ENCODE data around the gene DPH6. TPM values are rescaled to one million over a fixed set of nuclear protein-coding genes. Genes with fewer than 3 reads are reported as not detected.
"Not testable (repeated sequence)": the region's sequence is repeated elsewhere in the genome, so short reads cannot be mapped to it uniquely, and the experiment has no call there.

The DPH6 gene
- polyA plus RNA-seq, 1 donor: 16.6 TPM

DNA sequence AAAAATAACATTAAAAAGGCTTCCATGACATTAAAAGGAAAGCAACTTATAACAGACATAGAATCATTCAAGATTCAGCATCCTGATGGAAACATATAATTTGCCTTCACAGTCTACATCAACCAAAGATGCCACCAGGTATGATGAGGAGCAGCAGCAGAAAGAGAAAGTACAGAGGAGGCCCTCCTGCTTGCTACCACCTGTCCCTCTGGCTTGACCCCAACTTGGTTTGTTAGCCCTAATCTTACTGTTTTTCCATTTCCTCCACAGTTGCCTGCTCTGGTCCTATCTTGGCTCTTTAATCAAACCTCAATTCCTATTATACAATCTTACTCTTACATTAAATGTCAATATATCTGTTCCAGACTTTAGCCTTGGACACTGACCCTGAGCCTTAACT, 171.3 kb downstream of the DPH6 start:
- no peaks in the 10 kb centered on the region for H3K27me3 ChIP-seq (ENCODE audit: control insufficient read depth, insufficient read depth, low read length)
- H3K27ac ChIP-seq (ENCODE audit: low read length): no peak overlapping the region
- H3K36me3 ChIP-seq (ENCODE audit: control insufficient read depth, insufficient read depth, low read length): peaks cover 2% of the 10 kb centered on the region
- no peaks in the 10 kb centered on the region for H3K4me1 ChIP-seq (ENCODE audit: control insufficient read depth, insufficient read depth, low read length)
- H3K9me3 ChIP-seq (ENCODE audit: control insufficient read depth, low read depth, low read length): no peaks in the 10 kb centered on the region
- DNase-seq: no peak
- no peak overlapping the region for H3K4me3 ChIP-seq (ENCODE audit: low read length)

DNA sequence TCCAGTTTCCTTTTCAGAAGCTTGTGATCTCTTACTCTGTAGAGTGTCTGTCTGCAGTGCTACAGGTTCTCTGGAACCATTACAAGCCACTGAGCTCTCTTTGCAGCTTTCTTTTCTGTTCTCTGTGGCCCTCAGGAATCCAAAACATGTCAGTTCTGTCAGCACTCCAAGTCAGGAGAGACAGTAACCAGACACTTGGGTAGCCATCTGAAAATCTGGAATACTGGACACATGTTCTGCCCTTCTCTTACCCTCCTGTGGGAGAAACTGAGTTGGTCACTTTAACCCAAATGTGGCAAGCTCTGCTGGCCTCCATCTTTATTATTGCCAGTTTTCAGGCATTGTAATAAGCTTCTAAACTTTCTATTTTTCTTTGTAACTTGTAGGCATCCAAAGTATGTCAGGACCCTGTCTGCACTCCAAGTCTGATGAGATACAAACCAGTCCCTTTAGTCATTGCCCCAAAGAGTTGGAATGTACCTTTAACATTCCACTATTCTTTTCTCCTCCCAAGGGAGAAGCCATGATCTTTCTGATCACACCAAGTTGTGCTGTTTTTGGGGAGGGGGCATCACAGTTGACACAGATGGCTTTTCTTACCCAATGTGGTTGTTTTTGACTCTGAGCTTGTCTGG, 183.7 kb downstream of the DPH6 start:
- Histone ChIP-seq H3K27ac (ENCODE audit: low read length) (no peak overlapping the region), H3K36me3 (ENCODE audit: control insufficient read depth, insufficient read depth, low read length) (peaks cover 2% of the 10 kb centered on the region), H3K9me3 (ENCODE audit: control insufficient read depth, low read depth, low read length) (peaks cover 23% of the 10 kb centered on the region), H3K4me1 (ENCODE audit: control insufficient read depth, insufficient read depth, low read length) (no peaks in the 10 kb centered on the region), H3K27me3 (ENCODE audit: control insufficient read depth, insufficient read depth, low read length) (no peaks in the 10 kb centered on the region), H3K4me3 (ENCODE audit: low read length) (no peak overlapping the region)
- no peak for DNase-seq

DNA sequence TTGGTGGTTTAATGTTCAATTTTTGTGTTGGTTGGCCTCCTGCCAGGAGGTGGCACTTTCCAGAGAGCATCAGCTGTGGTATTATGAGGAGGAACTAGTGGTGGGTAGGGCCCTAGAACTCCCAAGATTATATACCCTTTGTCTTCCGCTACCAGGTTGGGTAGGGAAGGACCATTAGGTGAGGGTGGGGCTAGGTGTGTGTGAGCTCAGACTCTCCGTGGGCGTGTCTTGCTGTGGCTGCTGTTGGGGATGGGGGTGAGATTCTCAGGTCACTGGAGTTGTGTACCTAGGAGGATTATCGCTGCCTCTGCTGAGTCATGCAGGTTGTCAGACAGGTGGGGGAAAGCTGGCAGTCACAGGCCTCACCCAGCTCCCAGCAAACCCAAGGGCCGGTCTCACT, 187.1 kb downstream of the DPH6 start:
- WGBS (ENCODE audit: insufficient coverage, low lambda C conversion rate): no CpG with 5 or more reads among the region's 5 CpGs
- Histone ChIP-seq H3K27me3 (ENCODE audit: control insufficient read depth, insufficient read depth, low read length) (no peaks in the 10 kb centered on the region), H3K4me3 (ENCODE audit: low read length) (no peak overlapping the region), H3K9me3 (ENCODE audit: control insufficient read depth, low read depth, low read length) (peaks cover 23% of the 10 kb centered on the region), H3K36me3 (ENCODE audit: control insufficient read depth, insufficient read depth, low read length) (no peaks in the 10 kb centered on the region), H3K4me1 (ENCODE audit: control insufficient read depth, insufficient read depth, low read length) (no peaks in the 10 kb centered on the region), H3K27ac (ENCODE audit: low read length) (no peak overlapping the region)
- DNase-seq: no peak

DNA sequence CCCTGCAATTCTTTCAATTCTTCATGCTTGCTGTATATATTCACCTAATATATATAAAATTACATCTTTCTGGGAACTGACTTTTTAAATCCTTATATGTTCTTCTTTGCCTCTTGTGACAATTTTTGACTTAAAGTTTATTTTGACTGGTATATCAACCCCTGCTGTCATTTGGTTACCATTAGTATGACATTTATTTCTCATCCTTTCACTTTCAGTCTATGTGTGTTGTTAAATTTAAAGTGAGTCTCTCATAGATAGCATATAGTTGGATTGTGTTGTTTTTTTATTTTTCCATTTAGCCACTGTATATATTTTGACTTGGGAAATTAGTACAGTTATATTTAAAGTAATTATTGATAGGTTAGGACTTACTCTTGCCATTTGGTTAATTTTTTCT, 194.9 kb downstream of the DPH6 start:
- no peaks in the 10 kb centered on the region for H3K4me1 ChIP-seq (ENCODE audit: control insufficient read depth, insufficient read depth, low read length)
- H3K27me3 ChIP-seq (ENCODE audit: control insufficient read depth, insufficient read depth, low read length): no peaks in the 10 kb centered on the region
- no peaks in the 10 kb centered on the region for H3K36me3 ChIP-seq (ENCODE audit: control insufficient read depth, insufficient read depth, low read length)
- no peak overlapping the region for H3K4me3 ChIP-seq (ENCODE audit: low read length)
- no peaks in the 10 kb centered on the region for H3K9me3 ChIP-seq (ENCODE audit: control insufficient read depth, low read depth, low read length)
- DNase-seq: no peak
- no peak overlapping the region for H3K27ac ChIP-seq (ENCODE audit: low read length)

DNA sequence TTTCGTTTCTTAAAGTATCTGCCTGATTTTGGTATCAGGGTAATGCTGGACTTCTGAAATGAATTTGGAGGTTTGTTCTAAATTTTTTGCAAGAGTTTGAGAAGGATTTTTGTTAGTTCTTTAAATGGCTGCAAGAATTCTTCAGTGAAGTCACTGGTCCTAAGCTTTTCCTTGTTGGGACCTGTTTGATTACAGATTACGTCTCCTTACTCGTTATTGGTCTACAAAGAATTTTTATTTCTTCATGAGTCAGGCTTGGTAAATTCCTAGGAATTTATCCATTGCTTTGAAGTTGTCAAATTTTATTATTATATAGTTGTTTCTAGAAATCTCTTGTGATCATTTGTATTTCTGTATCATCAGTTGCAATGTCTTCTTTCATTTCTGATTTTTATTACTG, 196.0 kb downstream of the DPH6 start:
- Histone ChIP-seq H3K4me1 (ENCODE audit: control insufficient read depth, insufficient read depth, low read length) (no peaks in the 10 kb centered on the region), H3K9me3 (ENCODE audit: control insufficient read depth, low read depth, low read length) (no peaks in the 10 kb centered on the region), H3K4me3 (ENCODE audit: low read length) (no peak overlapping the region), H3K27me3 (ENCODE audit: control insufficient read depth, insufficient read depth, low read length) (no peaks in the 10 kb centered on the region), H3K36me3 (ENCODE audit: control insufficient read depth, insufficient read depth, low read length) (no peaks in the 10 kb centered on the region), H3K27ac (ENCODE audit: low read length) (no peak overlapping the region)
- DNase-seq: no peak
- WGBS (ENCODE audit: insufficient coverage, low lambda C conversion rate): 100% methylated on average over 1 of the region's 3 CpGs

DNA sequence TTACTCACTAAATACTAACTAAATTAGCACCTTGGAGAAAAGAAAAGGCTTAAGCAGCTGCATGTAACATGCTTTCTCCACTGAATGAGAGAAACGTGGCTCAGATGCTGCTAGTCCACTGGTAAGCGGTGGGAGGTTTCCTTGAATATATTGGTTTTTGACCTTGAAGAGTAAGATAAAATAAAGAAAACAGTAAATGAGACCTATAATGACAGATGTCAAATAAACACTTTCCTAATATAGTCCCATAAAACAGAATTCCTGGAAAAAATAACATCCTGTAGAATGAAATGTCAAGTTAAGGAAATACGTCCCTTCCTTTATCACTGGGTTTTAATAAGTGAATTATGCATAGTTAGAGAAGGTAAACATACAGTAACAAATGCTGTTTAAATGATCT, 215.0 kb downstream of the DPH6 start:
- Histone ChIP-seq H3K27ac (ENCODE audit: low read length) (no peak overlapping the region), H3K4me3 (ENCODE audit: low read length) (no peak overlapping the region), H3K4me1 (ENCODE audit: control insufficient read depth, insufficient read depth, low read length) (no peaks in the 10 kb centered on the region), H3K27me3 (ENCODE audit: control insufficient read depth, insufficient read depth, low read length) (no peaks in the 10 kb centered on the region), H3K9me3 (ENCODE audit: control insufficient read depth, low read depth, low read length) (no peaks in the 10 kb centered on the region), H3K36me3 (ENCODE audit: control insufficient read depth, insufficient read depth, low read length) (no peaks in the 10 kb centered on the region)
- 72% methylated on average over 3 of the region's 3 CpGs for WGBS (ENCODE audit: insufficient coverage, low lambda C conversion rate)
- DNase-seq: no peak

DNA sequence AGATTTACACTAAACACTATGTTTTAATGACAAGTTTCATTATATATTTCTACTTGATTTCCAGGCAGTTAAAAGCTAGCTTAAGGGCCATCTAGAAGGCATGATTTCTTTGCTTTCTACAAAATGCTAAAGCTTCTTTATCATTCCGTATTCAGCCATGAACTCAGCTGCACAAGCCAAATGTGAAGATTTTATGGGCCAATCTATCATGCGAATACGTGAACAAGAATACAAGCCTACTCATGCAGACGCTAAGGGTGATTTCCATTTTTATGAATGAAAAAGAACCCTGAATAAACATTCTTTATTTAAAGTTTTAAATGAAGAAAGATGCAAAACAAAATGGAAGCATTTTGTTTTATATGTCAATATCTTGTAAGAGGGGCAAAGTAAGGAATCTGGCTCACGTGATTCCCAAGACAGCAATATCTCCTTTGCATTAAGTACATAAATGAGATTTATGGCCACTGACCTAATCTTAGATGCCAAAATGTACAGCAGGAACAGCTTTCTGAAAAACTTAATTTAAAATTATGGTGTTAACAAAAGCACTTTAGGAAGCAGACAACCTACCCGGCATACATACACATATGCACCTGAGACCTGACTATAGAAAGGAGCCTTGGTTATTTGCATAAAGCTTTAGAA, 215.8 kb downstream of the DPH6 start:
- DNase-seq: no peak
- H3K4me3 ChIP-seq (ENCODE audit: low read length): no peak overlapping the region
- WGBS (ENCODE audit: insufficient coverage, low lambda C conversion rate): 71% methylated on average over 1 of the region's 6 CpGs

DNA sequence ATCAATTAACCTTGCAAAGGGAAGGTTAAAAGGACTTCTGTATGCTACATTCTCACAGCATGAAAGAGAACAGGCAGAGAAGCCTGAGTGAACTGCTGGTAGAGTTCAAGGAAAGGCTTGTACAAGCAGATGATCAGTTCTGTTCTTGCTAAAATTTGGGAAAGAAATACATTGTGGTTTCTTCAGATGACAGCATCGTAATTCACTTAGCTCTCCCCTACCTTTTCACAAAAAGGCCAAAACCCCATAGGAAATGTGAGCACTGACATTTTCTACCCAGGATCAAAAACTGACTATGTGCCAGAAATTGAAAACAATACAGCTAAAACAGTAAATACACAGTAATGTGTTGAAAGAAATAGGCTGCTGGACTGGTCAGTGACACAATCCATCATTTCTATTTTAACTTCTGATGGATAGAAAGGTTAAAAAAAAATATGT, 216.4 kb downstream of the DPH6 start:
- Histone ChIP-seq H3K4me1 (ENCODE audit: control insufficient read depth, insufficient read depth, low read length) (no peaks in the 10 kb centered on the region), H3K9me3 (ENCODE audit: control insufficient read depth, low read depth, low read length) (no peaks in the 10 kb centered on the region), H3K27ac (ENCODE audit: low read length) (no peak overlapping the region), H3K27me3 (ENCODE audit: control insufficient read depth, insufficient read depth, low read length) (no peaks in the 10 kb centered on the region), H3K4me3 (ENCODE audit: low read length) (no peak overlapping the region), H3K36me3 (ENCODE audit: control insufficient read depth, insufficient read depth, low read length) (no peaks in the 10 kb centered on the region)
- no peak for DNase-seq
- no CpG with 5 or more reads among the region's 1 CpG for WGBS (ENCODE audit: insufficient coverage, low lambda C conversion rate)

More for the DNA sequence above, 215.8 kb downstream of the DPH6 start:
- H3K9me3 ChIP-seq (ENCODE audit: control insufficient read depth, low read depth, low read length): no peaks in the 10 kb centered on the region
- H3K27me3 ChIP-seq (ENCODE audit: control insufficient read depth, insufficient read depth, low read length): no peaks in the 10 kb centered on the region
- H3K4me1 ChIP-seq (ENCODE audit: control insufficient read depth, insufficient read depth, low read length): no peaks in the 10 kb centered on the region
- no peaks in the 10 kb centered on the region for H3K36me3 ChIP-seq (ENCODE audit: control insufficient read depth, insufficient read depth, low read length)
- H3K27ac ChIP-seq (ENCODE audit: low read length): no peak overlapping the region

DNA sequence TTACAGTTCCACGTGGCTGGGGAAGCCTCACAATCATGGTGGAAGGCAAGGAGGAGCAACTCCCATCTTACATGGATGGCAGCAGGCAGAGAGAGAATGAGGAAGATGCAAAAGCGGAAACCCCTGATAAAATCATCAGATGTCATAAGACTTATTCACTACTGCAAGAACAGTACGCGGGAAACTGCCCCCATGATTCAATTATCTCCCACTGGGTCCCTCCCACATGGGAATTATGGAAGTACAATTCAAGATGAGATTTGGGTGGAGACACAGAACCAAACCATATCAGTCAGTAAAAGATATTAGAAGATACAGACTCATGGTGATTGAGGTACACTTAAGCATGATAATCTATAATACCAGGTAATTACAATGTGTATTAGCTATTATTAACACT, 217.1 kb downstream of the DPH6 start:
- not testable (repeated sequence) for H3K9me3 ChIP-seq (ENCODE audit: control insufficient read depth, low read depth, low read length); H3K4me3 ChIP-seq (ENCODE audit: low read length); H3K27me3 ChIP-seq (ENCODE audit: control insufficient read depth, insufficient read depth, low read length); H3K27ac ChIP-seq (ENCODE audit: low read length); DNase-seq; H3K36me3 ChIP-seq (ENCODE audit: control insufficient read depth, insufficient read depth, low read length); H3K4me1 ChIP-seq (ENCODE audit: control insufficient read depth, insufficient read depth, low read length)
- no CpG with 5 or more reads among the region's 4 CpGs for WGBS (ENCODE audit: insufficient coverage, low lambda C conversion rate)

DNA sequence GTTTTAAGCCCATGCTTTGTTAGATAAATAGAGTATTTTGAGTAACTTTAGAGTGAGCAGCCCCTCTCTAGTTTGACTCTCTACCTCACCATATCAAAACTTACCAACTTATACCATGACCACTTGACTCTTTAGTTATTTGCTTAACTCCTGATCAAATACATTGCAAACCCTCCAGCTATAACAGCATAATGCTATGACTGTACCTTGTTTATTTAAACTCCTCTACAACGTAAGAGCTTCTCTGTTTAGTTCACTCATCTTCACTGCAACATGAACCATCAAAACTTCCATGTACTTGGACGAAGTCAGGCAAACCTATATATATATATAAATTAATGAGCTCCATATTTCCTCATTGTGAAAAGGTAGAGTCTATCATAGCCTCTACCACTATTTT, 218.2 kb downstream of the DPH6 start:
- H3K4me1 ChIP-seq (ENCODE audit: control insufficient read depth, insufficient read depth, low read length): no peaks in the 10 kb centered on the region
- H3K4me3 ChIP-seq (ENCODE audit: low read length): no peak overlapping the region
- no peaks in the 10 kb centered on the region for H3K9me3 ChIP-seq (ENCODE audit: control insufficient read depth, low read depth, low read length)
- no peak overlapping the region for H3K27ac ChIP-seq (ENCODE audit: low read length)
- no peak for DNase-seq
- 100% methylated on average over 1 of the region's 2 CpGs for WGBS (ENCODE audit: insufficient coverage, low lambda C conversion rate)
- no peaks in the 10 kb centered on the region for H3K27me3 ChIP-seq (ENCODE audit: control insufficient read depth, insufficient read depth, low read length)
- H3K36me3 ChIP-seq (ENCODE audit: control insufficient read depth, insufficient read depth, low read length): no peaks in the 10 kb centered on the region

DNA sequence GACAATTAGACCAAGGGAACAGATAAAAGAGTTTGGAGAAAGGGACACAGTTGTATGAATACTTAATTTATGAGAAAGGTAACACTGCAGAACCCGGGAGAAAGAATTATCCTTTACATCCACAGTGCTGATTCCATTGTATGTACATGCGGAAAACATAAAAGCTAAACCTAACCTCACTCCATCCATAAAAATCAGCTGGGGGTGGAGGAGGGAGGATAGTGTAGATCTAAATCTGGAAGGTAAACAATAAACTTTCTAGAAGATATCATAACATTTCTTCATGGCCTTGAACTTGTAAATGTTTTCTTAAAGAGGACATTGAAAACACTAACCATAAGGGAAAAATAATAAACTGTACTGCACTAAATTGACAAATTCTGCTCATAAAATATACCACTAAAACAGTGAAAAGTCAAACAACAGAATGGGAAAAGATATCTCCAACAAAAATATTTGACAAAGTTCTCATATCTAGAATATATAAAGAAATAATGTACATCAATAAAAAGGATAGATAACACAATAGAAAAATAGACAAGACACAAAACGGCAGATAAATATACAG, 220.5 kb downstream of the DPH6 start:
- no peak for DNase-seq

More for the DNA sequence above, 220.5 kb downstream of the DPH6 start:
- Histone ChIP-seq H3K27ac (ENCODE audit: low read length) (no peak overlapping the region), H3K36me3 (ENCODE audit: control insufficient read depth, insufficient read depth, low read length) (no peaks in the 10 kb centered on the region), H3K4me1 (ENCODE audit: control insufficient read depth, insufficient read depth, low read length) (no peaks in the 10 kb centered on the region), H3K27me3 (ENCODE audit: control insufficient read depth, insufficient read depth, low read length) (no peaks in the 10 kb centered on the region), H3K9me3 (ENCODE audit: control insufficient read depth, low read depth, low read length) (no peaks in the 10 kb centered on the region), H3K4me3 (ENCODE audit: low read length) (no peak overlapping the region)
- 83% methylated on average over 1 of the region's 3 CpGs for WGBS (ENCODE audit: insufficient coverage, low lambda C conversion rate)
